Ovary (tissue), 9 donors: ENCODE results near the gene TMX2. TPM values are rescaled to one million over a fixed set of nuclear protein-coding genes. Genes with fewer than 3 reads are reported as not detected.
A peak's percentile ranks its signal among the peaks of the same experiment; 100 is the strongest.

Experiments
- DNase-seq, 5 donors: peaks; one replicate each; pipeline ENCODE4 v3.0.0-alpha.2; 2019 to 2020
- H3K27ac ChIP-seq, 2 donors: fragments of 200-600 bp; one replicate each; pipeline versions ENCODE4 v1.5.1 to v1.8.0; 2019 to 2022
- H3K27me3 ChIP-seq: fragments of 200-600 bp; one replicate; pipeline ENCODE4 v1.8.0; 2022
- H3K36me3 ChIP-seq: fragments of 200-600 bp; sonication (generic); one replicate; pipeline ENCODE4 v1.5.1; 2019
- H3K4me1 ChIP-seq: one replicate; pipeline ENCODE4 v1.8.1; 2013; ENCODE audit warnings: mild to moderate bottlenecking, moderate library complexity; ENCODE audit not compliant: insufficient read depth
- H3K4me3 ChIP-seq: fragments of 200-600 bp; sonication (generic); one replicate; pipeline ENCODE4 v1.5.1; 2017
- H3K9me3 ChIP-seq, 2 donors: fragments of 200-600 bp in 1 of 2; sonication (generic) in 1 of 2; one replicate each; pipeline versions ENCODE4 v1.5.1 to v1.8.1; 2013 to 2019; ENCODE audit warnings: mild to moderate bottlenecking in 1 of 2, moderate library complexity in 1 of 2
- CTCF ChIP-seq, 3 donors: fragments of 450-650 bp in 2 of 3; fragments of 200-600 bp in 1 of 3; IDR thresholded peaks; one replicate each; pipeline versions ENCODE4 v1.5.1 to v1.8.0; 2016 to 2022; ENCODE audit warnings: antibody characterized with exemption in 3 of 3, mild to moderate bottlenecking in 1 of 3
- EP300 ChIP-seq: sonication (generic); formaldehyde crosslinking; IDR thresholded peaks from one replicate; pipeline ENCODE4 v1.6.1; 2017; ENCODE audit warnings: antibody characterized with exemption
- POLR2A ChIP-seq: fragments of 450-650 bp; IDR thresholded peaks from one replicate; pipeline ENCODE4 v1.6.1; 2017; ENCODE audit warnings: antibody characterized with exemption, mild to moderate bottlenecking, moderate library complexity
- WGBS, 3 donors: extraction: QIAGEN DNeasy Blood & Tissue Kit in 1 of 3; methylation state at CpG; one replicate each; pipeline versions ENCODE4 v1.1.5 to v1.1.7; 2013 to 2017; 5-methylcytosine and 5-hydroxymethylcytosine counted together
- intact Hi-C, 4 donors: fragments of 100-400 bp; cut with DNase I; formaldehyde crosslinking; loops; one replicate each; pipeline versions ENCODE4 v1.11.0 to v1.15.1; 2022 to 2023
- polyA plus RNA-seq, 2 donors: library from polyadenylated mRNA; stranded (reverse); fragments of 200-250 nt in 1 of 2; fragments of 350-450 nt in 1 of 2; fragmentation: Illumina TruSeq in 1 of 2; extraction: RNeasy Lipid Tissue Mini Kit (QIAGEN cat#74804) in 1 of 2; gene quantifications; one replicate each; pipeline ENCODE4 v1.2.3, GENCODE V29; 2013 to 2014
- total RNA-seq, 7 donors: library from RNA; depleted of rRNA in 2 of 7; stranded (reverse); fragments of >200 nt in 2 of 7; fragmentation: NEBNext Ultra II Directional in 3 of 7; extraction: Animal tissue kit (Norgen Biotek cat#: 25700) in 3 of 7; gene quantifications; one replicate each; pipeline versions ENCODE4 v1.1.0 to v1.2.4, GENCODE V29; 2016 to 2023
- donor health status: DM: no; HTN: no; CAD: no; lungs with moderate emphysema.
- donor health status: DM: no; HTN: no; CAD: no.
- donor health status: Bipolar disorder and iron deficiency.
- donor health status: DM: yes; HTN: yes; CAD: no.
- donor health status: DM: no; HTN: no; CAD: no.
- donor health status: DM: yes; HTN: yes; CAD: no.

TMX2 gene
- total and polyA plus RNA-seq, 9 donors = 31.5 to 130 (median 58.6) TPM

GRCh38 chr11:57779276-57779675 is 66.9 kb downstream of the TMX2 start:
- intact Hi-C loops = no loop called here
- 6 to 17% (median 6%) methylated on average over 1 of the region's 1 CpG for WGBS, 3 donors

GRCh38 chr11:57781529-57781943 is 69.1 kb downstream of the TMX2 start:
- whole genome bisulfite sequencing, 3 donors = 56 to 71% (median 64%) methylated on average over 3 of the region's 3 CpGs
- peaks cover 29% of the 10 kb centered on the region for H3K4me1 ChIP-seq

More at GRCh38 chr11:57779276-57779675, 66.9 kb downstream of the TMX2 start:
- H3K4me1 ChIP-seq = peaks cover 46% of the 10 kb centered on the region
- no peaks in the 10 kb centered on the region for H3K9me3 ChIP-seq
- no peak for DNase-seq
- H3K4me3 ChIP-seq = no peak overlapping the region
- TF ChIP-seq EP300 = no peak
- TF ChIP-seq CTCF (IDR thresholded peaks at IDR 0.05) = no peak
- no peak for TF ChIP-seq POLR2A
- H3K27me3 ChIP-seq = no peaks in the 10 kb centered on the region
- no peaks in the 10 kb centered on the region for H3K36me3 ChIP-seq
- peak overlapping the region in 1 of 2 donors; percentile 74 for H3K27ac ChIP-seq

GRCh38 chr11:57785072-57785471 is 72.7 kb downstream of the TMX2 start:
- Histone ChIP-seq H3K4me3 (no peak overlapping the region), H3K27ac (no peak overlapping the region), H3K36me3 (no peaks in the 10 kb centered on the region), H3K9me3 (no peaks in the 10 kb centered on the region), H3K4me1 (peaks cover 18% of the 10 kb centered on the region), H3K27me3 (no peaks in the 10 kb centered on the region)
- WGBS, 3 donors = 90 to 96% (median 93%) methylated on average over 2 of the region's 2 CpGs
- intact Hi-C loops = no loop called here
- DNase-seq = no peak
- TF ChIP-seq EP300 (no peak), CTCF (IDR thresholded peaks at IDR 0.05) (no peak), POLR2A (no peak)

More at GRCh38 chr11:57781529-57781943, 69.1 kb downstream of the TMX2 start:
- DNase-seq = peak in 1 of 5 donors; percentile 38
- Histone ChIP-seq H3K27ac (no peak overlapping the region), H3K27me3 (no peaks in the 10 kb centered on the region), H3K9me3 (no peaks in the 10 kb centered on the region), H3K4me3 (no peak overlapping the region), H3K36me3 (no peaks in the 10 kb centered on the region)
- intact Hi-C loops = no loop called here
- TF ChIP-seq CTCF (IDR thresholded peaks at IDR 0.05) (no peak), POLR2A (no peak), EP300 (no peak)

DNA sequence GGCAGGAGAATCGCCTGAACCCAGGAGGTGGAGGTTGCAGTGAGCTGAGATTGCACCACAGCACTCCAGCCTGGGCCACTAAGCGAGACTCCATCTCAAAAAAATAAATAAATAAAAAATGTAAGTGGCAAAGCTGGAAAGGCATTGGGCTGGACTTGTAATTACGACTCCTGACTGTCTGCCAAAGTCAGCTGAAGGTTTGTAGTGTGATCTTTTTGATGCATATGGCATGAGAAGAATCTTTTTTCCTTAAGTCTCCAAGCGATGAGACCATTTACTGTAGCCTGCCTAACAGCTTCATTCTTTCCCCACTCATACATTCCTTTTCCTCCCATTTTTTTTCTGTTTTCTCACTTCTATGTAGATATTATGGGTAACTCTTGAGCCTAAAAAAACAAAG is 74.0 kb downstream of the TMX2 start:
- Histone ChIP-seq H3K4me1 (peaks cover 16% of the 10 kb centered on the region), H3K36me3 (no peaks in the 10 kb centered on the region), H3K27ac (no peak overlapping the region), H3K27me3 (no peaks in the 10 kb centered on the region), H3K9me3 (no peaks in the 10 kb centered on the region), H3K4me3 (no peak overlapping the region)
- no peak for TF ChIP-seq EP300
- no peak for TF ChIP-seq CTCF (IDR thresholded peaks at IDR 0.05)
- TF ChIP-seq POLR2A = no peak
- intact Hi-C loops = no loop called here
- no peak for DNase-seq
- WGBS, 3 donors = 74 to 81% (median 79%) methylated on average over 4 of the region's 4 CpGs
